ENCODE measurements around the gene ORMDL3.

GRCh38 chr17:39920218-39921210 is 6.9 kb downstream of the ORMDL3 start:
- no peak for TF ChIP-seq POLR2A (IDR thresholded peaks at IDR 0.05)
- no peak for TF ChIP-seq CTCF (IDR thresholded peaks at IDR 0.05)

Measured in lower leg skin (tissue), 3 donors.